ENCODE data around the gene MZT2B. TPM values are rescaled to one million over a fixed set of nuclear protein-coding genes. Genes with fewer than 3 reads are reported as not detected.
"Not testable (repeated sequence)": the region's sequence is repeated elsewhere in the genome, so short reads cannot be mapped to it uniquely, and the experiment has no call there.

The MZT2B gene
- total RNA-seq, 1 donor from 2014 or later = 262 TPM

GRCh38 chr2:130154773-130155765 is 27.0 kb upstream of the MZT2B start:
- Histone ChIP-seq H3K36me3 (ENCODE audit: control insufficient read depth, insufficient read depth, low read length) (no peaks in the 10 kb centered on the region), H3K27me3 (ENCODE audit: control insufficient read depth, insufficient read depth, low read length) (no peaks in the 10 kb centered on the region), H3K4me3 (ENCODE audit: low read depth, low read length) (no peak overlapping the region)
- DNase-seq (ENCODE audit: low read depth) = no peak
- TF ChIP-seq, protein P1, sequence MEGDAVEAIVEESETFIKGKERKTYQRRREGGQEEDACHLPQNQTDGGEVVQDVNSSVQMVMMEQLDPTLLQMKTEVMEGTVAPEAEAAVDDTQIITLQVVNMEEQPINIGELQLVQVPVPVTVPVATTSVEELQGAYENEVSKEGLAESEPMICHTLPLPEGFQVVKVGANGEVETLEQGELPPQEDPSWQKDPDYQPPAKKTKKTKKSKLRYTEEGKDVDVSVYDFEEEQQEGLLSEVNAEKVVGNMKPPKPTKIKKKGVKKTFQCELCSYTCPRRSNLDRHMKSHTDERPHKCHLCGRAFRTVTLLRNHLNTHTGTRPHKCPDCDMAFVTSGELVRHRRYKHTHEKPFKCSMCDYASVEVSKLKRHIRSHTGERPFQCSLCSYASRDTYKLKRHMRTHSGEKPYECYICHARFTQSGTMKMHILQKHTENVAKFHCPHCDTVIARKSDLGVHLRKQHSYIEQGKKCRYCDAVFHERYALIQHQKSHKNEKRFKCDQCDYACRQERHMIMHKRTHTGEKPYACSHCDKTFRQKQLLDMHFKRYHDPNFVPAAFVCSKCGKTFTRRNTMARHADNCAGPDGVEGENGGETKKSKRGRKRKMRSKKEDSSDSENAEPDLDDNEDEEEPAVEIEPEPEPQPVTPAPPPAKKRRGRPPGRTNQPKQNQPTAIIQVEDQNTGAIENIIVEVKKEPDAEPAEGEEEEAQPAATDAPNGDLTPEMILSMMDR (IDR thresholded peaks at IDR 0.05; ENCODE audit: insufficient read depth, low read length, poor library complexity, severe bottlenecking) = no peak

DNA sequence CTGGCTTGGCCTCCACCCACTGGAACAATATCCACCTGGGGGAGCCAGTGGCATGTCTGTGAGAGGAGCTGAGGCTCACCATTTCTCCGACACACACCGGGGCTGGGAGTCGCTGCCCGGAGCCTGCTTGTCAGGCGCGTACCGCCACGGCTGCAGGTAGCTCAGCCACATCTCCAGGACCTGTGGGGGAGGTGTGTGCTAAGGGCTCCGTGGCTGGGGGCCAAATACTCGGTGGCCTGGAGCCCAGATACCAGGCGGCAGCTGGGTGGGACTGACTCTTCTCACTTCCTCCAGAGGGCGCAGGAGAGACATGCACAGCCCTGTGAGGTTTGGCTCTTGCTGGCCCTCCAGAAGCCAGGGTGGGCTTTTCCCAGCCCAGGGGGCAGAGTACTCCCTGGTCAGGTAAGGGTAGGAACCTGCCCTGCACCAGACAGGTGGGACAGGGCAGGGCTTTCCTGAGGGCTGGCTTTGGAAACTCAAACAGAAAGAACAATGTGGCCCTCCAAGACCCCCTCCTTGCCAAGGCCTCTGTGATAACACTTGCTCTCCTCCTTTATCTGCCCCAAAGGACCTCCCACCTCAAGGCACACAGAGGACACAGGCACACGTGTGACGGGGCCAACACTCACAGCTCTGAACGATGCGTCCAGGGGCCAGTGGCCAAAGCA is 26.0 kb upstream of the MZT2B start:
- not testable (repeated sequence) for H3K36me3 ChIP-seq (ENCODE audit: control insufficient read depth, insufficient read depth, low read length); H3K27me3 ChIP-seq (ENCODE audit: control insufficient read depth, insufficient read depth, low read length); H3K4me3 ChIP-seq (ENCODE audit: low read depth, low read length); DNase-seq (ENCODE audit: low read depth)
- TF ChIP-seq, protein P1 (IDR thresholded peaks at IDR 0.05; ENCODE audit: insufficient read depth, low read length, poor library complexity, severe bottlenecking) = peak; percentile 66

DNA sequence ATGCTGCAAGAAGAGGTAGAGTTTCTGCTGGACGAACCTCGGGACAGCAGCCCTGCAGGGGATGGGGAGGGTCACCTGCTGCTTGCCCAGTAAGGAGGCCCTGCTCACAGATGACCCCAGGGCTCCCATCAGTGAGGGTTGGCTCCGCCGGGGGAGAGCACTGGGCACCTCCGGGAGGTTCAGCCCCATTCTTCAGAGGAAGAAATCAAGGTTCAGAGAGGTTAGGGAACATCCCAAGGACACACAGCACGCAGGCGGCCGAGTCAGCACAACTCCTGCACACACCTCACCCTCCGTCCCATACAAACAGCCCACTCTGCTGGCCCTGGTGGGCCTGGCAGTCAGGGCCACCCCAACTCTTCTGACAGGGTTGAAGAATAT is 25.4 kb upstream of the MZT2B start:
- TF ChIP-seq, protein P1 (IDR thresholded peaks at IDR 0.05; ENCODE audit: insufficient read depth, low read length, poor library complexity, severe bottlenecking) = no peak
- DNase-seq (ENCODE audit: low read depth) = no peak
- Histone ChIP-seq H3K27me3 (ENCODE audit: control insufficient read depth, insufficient read depth, low read length) (no peaks in the 10 kb centered on the region), H3K36me3 (ENCODE audit: control insufficient read depth, insufficient read depth, low read length) (no peaks in the 10 kb centered on the region), H3K4me3 (ENCODE audit: low read depth, low read length) (no peak overlapping the region)

DNA sequence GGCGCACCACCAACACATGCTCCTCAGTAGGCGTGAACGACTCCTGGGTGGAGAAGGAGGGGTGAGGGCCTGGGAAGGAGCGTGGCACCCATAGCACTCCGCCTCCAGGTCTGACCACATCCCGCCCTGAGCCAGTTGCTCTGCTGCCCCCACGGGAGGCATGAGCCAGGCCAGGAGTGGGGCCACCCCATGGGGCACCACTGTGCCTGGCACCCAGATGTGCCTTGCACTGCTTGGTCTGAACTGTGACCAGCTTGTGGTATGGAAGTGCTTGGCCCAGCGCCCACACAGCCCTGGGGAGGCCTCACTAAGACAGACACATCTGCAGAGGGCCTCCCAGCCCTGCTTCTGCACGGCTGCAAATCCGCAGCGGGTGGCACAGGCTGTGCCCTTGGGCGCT is 24.7 kb upstream of the MZT2B start:
- not testable (repeated sequence) for H3K27me3 ChIP-seq (ENCODE audit: control insufficient read depth, insufficient read depth, low read length); DNase-seq (ENCODE audit: low read depth); H3K4me3 ChIP-seq (ENCODE audit: low read depth, low read length); H3K36me3 ChIP-seq (ENCODE audit: control insufficient read depth, insufficient read depth, low read length)

DNA sequence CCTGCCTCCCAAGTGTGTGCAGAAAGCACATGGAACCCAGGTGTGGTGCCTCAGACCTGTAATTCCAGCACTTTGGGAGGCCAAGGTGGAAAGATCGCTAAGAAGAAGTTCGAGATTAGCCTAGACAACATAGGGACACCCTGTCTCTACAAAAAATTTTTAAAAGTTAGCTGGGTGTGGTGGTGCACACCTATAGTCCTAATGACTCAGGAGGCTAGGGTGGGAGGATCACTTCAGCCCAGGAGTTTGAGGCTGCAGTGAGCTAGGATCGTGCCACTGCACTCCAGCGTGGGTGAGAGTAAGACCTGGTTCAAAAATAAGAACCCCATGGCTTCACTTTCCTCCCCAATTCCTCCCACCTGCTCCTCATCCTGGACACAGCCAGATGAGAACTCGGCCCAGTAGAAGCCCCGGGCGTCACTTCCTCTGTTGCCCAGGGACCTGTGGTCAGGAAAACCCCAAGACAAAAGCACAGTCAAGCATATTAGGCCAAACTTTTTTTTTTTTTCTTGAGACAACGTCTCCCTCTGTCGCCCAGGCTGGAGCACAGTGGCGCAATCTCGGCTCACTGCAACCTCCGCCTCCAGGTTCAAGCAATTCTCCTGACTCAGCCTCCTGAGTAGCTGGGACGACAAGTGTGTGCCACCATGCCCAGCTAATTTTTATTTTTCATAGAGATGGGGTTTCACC is 24.1 kb upstream of the MZT2B start:
- not testable (repeated sequence) for H3K4me3 ChIP-seq (ENCODE audit: low read depth, low read length); H3K27me3 ChIP-seq (ENCODE audit: control insufficient read depth, insufficient read depth, low read length); H3K36me3 ChIP-seq (ENCODE audit: control insufficient read depth, insufficient read depth, low read length); DNase-seq (ENCODE audit: low read depth)

DNA sequence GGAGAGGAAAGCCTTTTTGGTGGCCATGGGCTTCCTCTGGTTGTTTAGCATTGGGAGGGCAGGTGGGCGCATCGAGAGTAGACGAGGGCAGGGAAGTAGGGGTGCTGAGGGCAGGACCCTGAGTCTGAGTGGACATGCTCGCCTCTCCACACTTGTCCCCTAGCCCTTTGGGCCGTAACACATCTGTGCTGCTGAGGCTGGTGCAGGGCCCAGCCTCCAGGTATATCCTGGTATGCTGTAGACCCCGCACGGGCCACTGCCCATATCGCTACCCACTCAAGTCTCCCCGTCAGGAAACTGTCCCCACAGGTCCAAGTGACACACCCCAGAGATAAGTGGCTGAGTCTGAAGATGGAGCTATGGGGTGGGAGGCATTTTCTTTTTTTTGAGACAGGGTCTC is 23.4 kb upstream of the MZT2B start:
- DNase-seq (ENCODE audit: low read depth) = no peak
- Histone ChIP-seq H3K4me3 (ENCODE audit: low read depth, low read length) (no peak overlapping the region), H3K36me3 (ENCODE audit: control insufficient read depth, insufficient read depth, low read length) (no peaks in the 10 kb centered on the region), H3K27me3 (ENCODE audit: control insufficient read depth, insufficient read depth, low read length) (no peaks in the 10 kb centered on the region)
- TF ChIP-seq, protein P1 (IDR thresholded peaks at IDR 0.05; ENCODE audit: insufficient read depth, low read length, poor library complexity, severe bottlenecking) = no peak

GRCh38 chr2:130159376-130159775 is 22.7 kb upstream of the MZT2B start:
- not testable (repeated sequence) for DNase-seq (ENCODE audit: low read depth); H3K36me3 ChIP-seq (ENCODE audit: control insufficient read depth, insufficient read depth, low read length); H3K4me3 ChIP-seq (ENCODE audit: low read depth, low read length); H3K27me3 ChIP-seq (ENCODE audit: control insufficient read depth, insufficient read depth, low read length)

Measured in kidney epithelial cell (primary cell).